BE2C (cell line): ENCODE data around the gene ZNF569.
"Not testable (repeated sequence)": the region's sequence is repeated elsewhere in the genome, so short reads cannot be mapped to it uniquely, and the experiment has no call there.

Experiments used
- DNase-seq: peaks from one replicate; pipeline ENCODE4 v3.0.0-alpha.2; 2020
- H3K27me3 ChIP-seq: fragments of 250-450 bp; sonication (Bioruptor Pico); 2 replicates; pipeline ENCODE4 v1.5.1; 2020; ENCODE audit warnings: mild to moderate bottlenecking
- H3K36me3 ChIP-seq: fragments of 250-450 bp; sonication (Bioruptor Pico); 2 replicates; pipeline ENCODE4 v1.5.1; 2020; ENCODE audit warnings: mild to moderate bottlenecking
- H3K4me1 ChIP-seq: fragments of 250-450 bp; sonication (Bioruptor Pico); 2 replicates; pipeline ENCODE4 v1.5.1; 2020
- H3K4me3 ChIP-seq: 2 replicates; pipeline ENCODE4 v1.5.1; 2011; ENCODE audit warnings: low read depth, low read length
- H3K9me3 ChIP-seq: fragments of 250-450 bp; sonication (Bioruptor Pico); 2 replicates; pipeline ENCODE4 v1.5.1; 2020
- CTCF ChIP-seq: IDR thresholded peaks from 2 replicates; pipeline ENCODE4 v1.5.1; 2012; ENCODE audit warnings: mild to moderate bottlenecking, low read depth, low read length

ZNF569 gene

GRCh38 chr19:37370880-37371661, 96.2 kb downstream of the ZNF569 start, which contains the start of gene ZNF527:
TSS of gene ZNF527 (plus strand) at chr19:37371099. CDS start at chr19:37374199, 3,100 bp downstream.
- peak; percentile 98 for DNase-seq
- Histone ChIP-seq H3K36me3 (peaks cover 15% of the 10 kb centered on the region), H3K27me3 (no peaks in the 10 kb centered on the region), H3K4me3 (peak within 1 kb of the TSS; percentile 83), H3K4me1 (no peaks in the 10 kb centered on the region), H3K9me3 (no peaks in the 10 kb centered on the region)
- TF ChIP-seq CTCF, result no peak

GRCh38 chr19:37370386-37370879, 96.8 kb downstream of the ZNF569 start:
- H3K27me3 ChIP-seq, H3K4me1 ChIP-seq, H3K9me3 ChIP-seq, H3K36me3 ChIP-seq: not testable (repeated sequence)
- H3K4me3 ChIP-seq, result peak overlapping the region; percentile 83
- peak; percentile 11 for DNase-seq

- H3K36me3 ChIP-seq, result peaks cover 36% of the 10 kb centered on the region
- peak; percentile 40 for DNase-seq
- no peak overlapping the region for H3K4me3 ChIP-seq
- no peaks in the 10 kb centered on the region for H3K4me1 ChIP-seq
- H3K9me3 ChIP-seq, result no peaks in the 10 kb centered on the region
- no peaks in the 10 kb centered on the region for H3K27me3 ChIP-seq
- peak; percentile 23; the same call in 1 of the 2 replicates for TF ChIP-seq CTCF
These were observed 104.5 kb downstream of the ZNF569 start for GRCh38 chr19:37362733-37363132.

- no peak for TF ChIP-seq CTCF
- peaks cover 36% of the 10 kb centered on the region for H3K36me3 ChIP-seq
- H3K9me3 ChIP-seq, result no peaks in the 10 kb centered on the region
- H3K4me1 ChIP-seq, result no peaks in the 10 kb centered on the region
- no peak overlapping the region for H3K4me3 ChIP-seq
- no peak for DNase-seq
- H3K27me3 ChIP-seq, result no peaks in the 10 kb centered on the region
These were observed 105.2 kb downstream of the ZNF569 start for GRCh38 chr19:37361994-37362393.
